Fibroblast of lung (primary cell): ENCODE measurements around the gene KRT3.

Source experiments
- EZH2 ChIP-seq: IDR thresholded peaks from 2 replicates; pipeline ENCODE4 v1.5.1; 2012; ENCODE audit warnings: low read length, control low read depth, mild to moderate bottlenecking; ENCODE audit errors: missing control alignments
- TF ChIP-seq, protein P1 (sequence below), 2 donors: IDR thresholded peaks in 1 of 2; conservative IDR thresholded peaks in 1 of 2; 1 replicate in 1 of 2; 2 replicates in 1 of 2; pipeline ENCODE4 v1.5.1; 2011 to 2012; ENCODE audit warnings: low read length in 2 of 2, control low read depth in 1 of 2, inconsistent platforms in 1 of 2, low read depth in 1 of 2, mild to moderate bottlenecking in 1 of 2

DNA sequence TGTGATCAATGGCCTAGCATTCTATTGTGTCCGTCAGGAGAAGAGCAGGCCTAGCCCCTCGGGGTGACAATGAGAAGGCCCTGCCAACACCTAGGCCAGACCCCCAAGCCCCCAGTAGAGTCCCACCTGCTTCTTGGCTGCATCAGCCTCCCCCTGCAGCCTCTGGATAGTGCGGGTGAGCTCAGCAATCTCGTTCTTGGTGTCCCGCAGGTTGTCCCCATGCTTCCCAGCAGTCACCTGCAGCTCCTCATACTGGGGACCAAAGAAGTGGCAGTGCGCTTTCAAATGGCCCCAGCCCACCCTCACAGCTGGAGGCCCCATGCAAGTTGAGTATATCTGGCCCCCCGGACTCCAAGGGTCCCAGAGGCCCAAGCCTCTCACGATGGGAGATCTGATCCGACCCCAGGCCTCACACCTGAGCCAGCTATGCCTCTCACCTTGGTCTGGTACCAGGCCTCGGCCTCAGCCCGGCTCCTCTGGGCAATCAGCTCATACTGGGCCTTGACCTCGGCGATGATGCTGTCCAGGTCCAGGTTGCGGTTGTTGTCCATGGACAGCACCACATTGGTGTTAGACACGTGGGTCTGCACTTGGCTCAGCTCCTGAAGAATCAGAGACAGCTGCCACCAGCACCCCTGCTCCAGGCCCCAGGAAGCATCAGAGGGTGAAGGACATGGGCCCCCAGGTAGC is 28.0 kb upstream of the KRT3 start:
- TF ChIP-seq, protein P1, sequence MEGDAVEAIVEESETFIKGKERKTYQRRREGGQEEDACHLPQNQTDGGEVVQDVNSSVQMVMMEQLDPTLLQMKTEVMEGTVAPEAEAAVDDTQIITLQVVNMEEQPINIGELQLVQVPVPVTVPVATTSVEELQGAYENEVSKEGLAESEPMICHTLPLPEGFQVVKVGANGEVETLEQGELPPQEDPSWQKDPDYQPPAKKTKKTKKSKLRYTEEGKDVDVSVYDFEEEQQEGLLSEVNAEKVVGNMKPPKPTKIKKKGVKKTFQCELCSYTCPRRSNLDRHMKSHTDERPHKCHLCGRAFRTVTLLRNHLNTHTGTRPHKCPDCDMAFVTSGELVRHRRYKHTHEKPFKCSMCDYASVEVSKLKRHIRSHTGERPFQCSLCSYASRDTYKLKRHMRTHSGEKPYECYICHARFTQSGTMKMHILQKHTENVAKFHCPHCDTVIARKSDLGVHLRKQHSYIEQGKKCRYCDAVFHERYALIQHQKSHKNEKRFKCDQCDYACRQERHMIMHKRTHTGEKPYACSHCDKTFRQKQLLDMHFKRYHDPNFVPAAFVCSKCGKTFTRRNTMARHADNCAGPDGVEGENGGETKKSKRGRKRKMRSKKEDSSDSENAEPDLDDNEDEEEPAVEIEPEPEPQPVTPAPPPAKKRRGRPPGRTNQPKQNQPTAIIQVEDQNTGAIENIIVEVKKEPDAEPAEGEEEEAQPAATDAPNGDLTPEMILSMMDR (conservative IDR thresholded peaks at IDR 0.05 in 1 of 2, IDR thresholded peaks at IDR 0.05 in 1 of 2; ENCODE audit: low read depth in 1 of 2, low read length in 2 of 2), result no peak
- TF ChIP-seq EZH2, result no peak
